Fibroblast of mammary gland (primary cell): Measurements from ENCODE around the gene MS4A10.

Source experiments
- DNase-seq: peaks from one replicate; pipeline ENCODE4 v3.0.0-alpha.2; 2010; ENCODE audit warnings: low read depth
- H3K4me3 ChIP-seq: 2 replicates; pipeline ENCODE4 v1.5.1; 2011; ENCODE audit warnings: low read depth, mild to moderate bottlenecking, low read length, moderate library complexity; ENCODE audit not compliant: control insufficient read depth
- TF ChIP-seq, protein P1 (sequence below): conservative IDR thresholded peaks from 2 replicates; pipeline ENCODE4 v1.5.1; 2011; ENCODE audit warnings: low read depth, low read length, inconsistent platforms; ENCODE audit not compliant: control insufficient read depth, insufficient read depth

Gene MS4A10

DNA sequence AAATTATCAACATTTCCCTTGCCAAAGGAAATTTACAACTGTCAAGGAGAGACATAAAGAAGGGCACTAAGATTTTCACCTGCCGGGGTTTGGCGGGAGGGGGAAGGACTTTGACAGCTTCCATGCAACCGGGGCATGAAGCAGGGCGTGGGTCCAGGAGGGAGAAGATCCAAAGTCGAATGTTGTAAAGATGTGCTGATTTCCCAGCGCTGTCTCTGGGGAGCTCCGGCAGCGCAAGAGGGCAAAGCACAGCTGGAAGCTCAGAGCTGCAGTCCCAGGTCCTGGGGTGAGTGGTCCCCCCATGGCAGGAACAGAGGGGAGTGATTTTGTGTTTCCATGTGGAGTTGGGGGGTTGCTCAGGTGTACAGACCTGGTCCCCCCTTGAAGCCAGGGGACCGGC, at the start of gene MS4A10:
Gene MS4A10 (plus strand): TSS at position 198 of the 400 bp plus-strand sequence. CDS start 5,003 bp downstream, outside the sequence.
- H3K4me3 ChIP-seq, result no peak within 1 kb of the TSS
- no peak for DNase-seq
- TF ChIP-seq, protein P1, sequence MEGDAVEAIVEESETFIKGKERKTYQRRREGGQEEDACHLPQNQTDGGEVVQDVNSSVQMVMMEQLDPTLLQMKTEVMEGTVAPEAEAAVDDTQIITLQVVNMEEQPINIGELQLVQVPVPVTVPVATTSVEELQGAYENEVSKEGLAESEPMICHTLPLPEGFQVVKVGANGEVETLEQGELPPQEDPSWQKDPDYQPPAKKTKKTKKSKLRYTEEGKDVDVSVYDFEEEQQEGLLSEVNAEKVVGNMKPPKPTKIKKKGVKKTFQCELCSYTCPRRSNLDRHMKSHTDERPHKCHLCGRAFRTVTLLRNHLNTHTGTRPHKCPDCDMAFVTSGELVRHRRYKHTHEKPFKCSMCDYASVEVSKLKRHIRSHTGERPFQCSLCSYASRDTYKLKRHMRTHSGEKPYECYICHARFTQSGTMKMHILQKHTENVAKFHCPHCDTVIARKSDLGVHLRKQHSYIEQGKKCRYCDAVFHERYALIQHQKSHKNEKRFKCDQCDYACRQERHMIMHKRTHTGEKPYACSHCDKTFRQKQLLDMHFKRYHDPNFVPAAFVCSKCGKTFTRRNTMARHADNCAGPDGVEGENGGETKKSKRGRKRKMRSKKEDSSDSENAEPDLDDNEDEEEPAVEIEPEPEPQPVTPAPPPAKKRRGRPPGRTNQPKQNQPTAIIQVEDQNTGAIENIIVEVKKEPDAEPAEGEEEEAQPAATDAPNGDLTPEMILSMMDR, result no peak

DNA sequence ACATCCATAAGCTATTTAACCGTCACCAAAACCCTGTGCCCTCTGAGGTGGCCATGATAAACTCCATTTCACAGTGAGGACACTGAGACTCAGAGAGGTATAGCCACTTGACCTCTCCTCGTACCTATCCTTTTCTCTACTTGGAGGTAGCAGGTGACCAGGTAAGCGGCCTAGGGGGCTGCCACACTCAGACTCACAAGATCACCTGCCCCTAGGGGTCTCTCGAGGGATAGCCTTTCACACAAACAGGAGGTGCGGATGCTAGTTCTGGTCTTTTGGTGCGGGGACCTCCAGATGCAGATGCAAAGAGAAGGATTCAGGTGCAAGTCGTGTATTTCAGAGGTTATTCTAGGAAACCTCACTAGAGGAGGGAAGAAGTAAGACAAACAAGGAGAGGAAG, 46.0 kb upstream of the MS4A10 start:
- no peak overlapping the region for H3K4me3 ChIP-seq
- TF ChIP-seq, protein P1, result no peak
- DNase-seq, result no peak

- no peak for DNase-seq
- no peak overlapping the region for H3K4me3 ChIP-seq
- TF ChIP-seq, protein P1, result no peak
Measured at GRCh38 chr11:60740573-60740972, 44.6 kb upstream of the MS4A10 start.

- TF ChIP-seq, protein P1, result no peak
- no peak for DNase-seq
- no peak overlapping the region for H3K4me3 ChIP-seq
Measured at GRCh38 chr11:60741421-60741820, 43.7 kb upstream of the MS4A10 start.

GRCh38 chr11:60743058-60743457, 42.1 kb upstream of the MS4A10 start:
- DNase-seq, result no peak
- TF ChIP-seq, protein P1, result no peak
- no peak overlapping the region for H3K4me3 ChIP-seq

GRCh38 chr11:60744114-60744513, 41.0 kb upstream of the MS4A10 start:
- TF ChIP-seq, protein P1, result no peak
- no peak for DNase-seq
- H3K4me3 ChIP-seq, result no peak overlapping the region

DNA sequence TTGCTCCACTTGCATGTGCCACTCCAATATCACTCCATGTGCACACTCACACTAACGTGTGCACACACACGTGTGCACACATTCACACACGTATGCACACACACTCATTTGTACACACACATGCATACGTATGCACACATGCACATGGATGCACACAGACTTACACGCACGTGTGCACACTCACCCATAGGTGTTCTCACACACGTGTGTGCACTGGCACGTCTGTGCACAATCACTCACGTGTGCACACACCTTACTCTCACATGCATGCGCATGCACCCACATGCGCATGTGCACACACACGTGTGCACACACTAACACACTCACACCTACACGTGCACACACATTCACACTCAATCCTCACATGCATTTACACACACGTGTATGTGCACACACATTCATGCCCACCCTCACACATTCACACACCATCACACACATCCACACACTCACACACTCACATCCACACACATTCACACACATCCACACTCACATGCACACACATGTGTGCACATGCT, 37.7 kb upstream of the MS4A10 start:
- no peak for DNase-seq
- H3K4me3 ChIP-seq, result no peak overlapping the region
- TF ChIP-seq, protein P1, result no peak
